ENCODE results near the gene EVL.

The EVL gene

GRCh38 chr14:100117026-100117425 is 51.8 kb downstream of the EVL start:
- TF ChIP-seq, protein P1, sequence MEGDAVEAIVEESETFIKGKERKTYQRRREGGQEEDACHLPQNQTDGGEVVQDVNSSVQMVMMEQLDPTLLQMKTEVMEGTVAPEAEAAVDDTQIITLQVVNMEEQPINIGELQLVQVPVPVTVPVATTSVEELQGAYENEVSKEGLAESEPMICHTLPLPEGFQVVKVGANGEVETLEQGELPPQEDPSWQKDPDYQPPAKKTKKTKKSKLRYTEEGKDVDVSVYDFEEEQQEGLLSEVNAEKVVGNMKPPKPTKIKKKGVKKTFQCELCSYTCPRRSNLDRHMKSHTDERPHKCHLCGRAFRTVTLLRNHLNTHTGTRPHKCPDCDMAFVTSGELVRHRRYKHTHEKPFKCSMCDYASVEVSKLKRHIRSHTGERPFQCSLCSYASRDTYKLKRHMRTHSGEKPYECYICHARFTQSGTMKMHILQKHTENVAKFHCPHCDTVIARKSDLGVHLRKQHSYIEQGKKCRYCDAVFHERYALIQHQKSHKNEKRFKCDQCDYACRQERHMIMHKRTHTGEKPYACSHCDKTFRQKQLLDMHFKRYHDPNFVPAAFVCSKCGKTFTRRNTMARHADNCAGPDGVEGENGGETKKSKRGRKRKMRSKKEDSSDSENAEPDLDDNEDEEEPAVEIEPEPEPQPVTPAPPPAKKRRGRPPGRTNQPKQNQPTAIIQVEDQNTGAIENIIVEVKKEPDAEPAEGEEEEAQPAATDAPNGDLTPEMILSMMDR (IDR thresholded peaks at IDR 0.05; ENCODE audit: insufficient read depth, missing control alignments) = no peak
- FAIRE-seq = no peak
- no peak for DNase-seq (ENCODE audit: insufficient read length, low spot score)

GRCh38 chr14:100117633-100118395 is 52.6 kb downstream of the EVL start:
- DNase-seq (ENCODE audit: insufficient read length, low spot score) (no peak), FAIRE-seq (no peak)
- TF ChIP-seq, protein P1 (IDR thresholded peaks at IDR 0.05; ENCODE audit: insufficient read depth, missing control alignments) = no peak

GRCh38 chr14:100118396-100119011 is 53.3 kb downstream of the EVL start:
- FAIRE-seq = no peak
- no peak for DNase-seq (ENCODE audit: insufficient read length, low spot score)
- TF ChIP-seq, protein P1 (IDR thresholded peaks at IDR 0.05; ENCODE audit: insufficient read depth, missing control alignments) = no peak

GRCh38 chr14:100119251-100119650 is 54.0 kb downstream of the EVL start:
- DNase-seq (ENCODE audit: insufficient read length, low spot score) (no peak), FAIRE-seq (no peak)
- TF ChIP-seq, protein P1 (IDR thresholded peaks at IDR 0.05; ENCODE audit: insufficient read depth, missing control alignments) = no peak

DNA sequence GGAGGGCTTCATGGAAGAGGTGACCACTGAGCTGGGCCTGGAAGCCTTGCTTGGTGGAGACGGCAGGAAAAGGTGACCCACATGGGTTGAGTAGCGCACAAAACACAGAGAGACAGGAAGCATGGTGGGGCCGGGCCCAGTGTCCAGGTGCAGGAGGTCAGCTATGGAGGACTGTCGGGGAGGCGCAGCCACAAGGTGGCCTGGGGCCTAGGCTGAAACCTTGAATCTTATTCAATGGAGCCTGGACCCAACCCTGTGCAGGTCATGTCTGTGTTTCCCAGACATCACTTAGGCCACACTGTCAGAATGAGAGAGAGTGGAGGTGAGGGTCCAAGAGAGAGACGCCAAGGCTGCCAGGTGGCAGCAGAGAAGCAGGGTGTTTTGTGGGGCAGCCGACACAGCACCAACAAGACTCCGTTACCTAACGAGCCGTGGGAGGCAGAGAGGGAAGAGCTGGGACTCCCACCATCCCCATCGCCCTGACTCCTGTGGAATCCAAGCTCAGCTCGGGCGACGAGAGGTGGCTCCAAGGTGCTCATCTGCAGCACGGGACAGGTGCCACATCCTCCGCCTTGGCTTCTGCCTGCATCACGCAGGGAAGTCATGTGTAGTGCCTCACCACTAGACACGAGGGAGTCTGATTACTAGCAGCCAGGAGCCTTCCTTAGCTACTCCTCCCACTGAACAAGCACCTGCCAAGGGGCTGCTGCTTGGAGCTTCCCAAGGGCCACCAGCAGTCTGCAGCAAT is 55.5 kb downstream of the EVL start:
- no peak for DNase-seq (ENCODE audit: insufficient read length, low spot score)
- no peak for FAIRE-seq
- TF ChIP-seq, protein P1 (IDR thresholded peaks at IDR 0.05; ENCODE audit: insufficient read depth, missing control alignments) = no peak

GRCh38 chr14:100121643-100122480 is 56.6 kb downstream of the EVL start:
- TF ChIP-seq, protein P1 (IDR thresholded peaks at IDR 0.05; ENCODE audit: insufficient read depth, missing control alignments) = no peak
- no peak for DNase-seq (ENCODE audit: insufficient read length, low spot score)
- FAIRE-seq = no peak

Data from D721Med (cell line).